Chondrocyte (in vitro differentiated cells): ENCODE data around the gene PAX6. TPM values are rescaled to one million over a fixed set of nuclear protein-coding genes. Genes with fewer than 3 reads are reported as not detected.

Experiments used
- DNase-seq: peaks from one replicate; pipeline ENCODE4 v3.0.0; 2021; ENCODE audit warnings: mixed read lengths, low spot score
- H3K27ac Mint-ChIP-seq: one replicate; pipeline ENCODE4 v1.8.0; 2021; ENCODE audit warnings: mild to moderate bottlenecking, moderate library complexity, mixed read lengths; ENCODE audit not compliant: unreplicated experiment
- H3K27me3 Mint-ChIP-seq: 2 replicates; pipeline ENCODE4 v1.8.0; 2021; ENCODE audit warnings: low read depth, mixed read lengths
- H3K36me3 Mint-ChIP-seq: 2 replicates; pipeline ENCODE4 v1.8.0; 2021; ENCODE audit warnings: low read depth, mixed read lengths
- H3K4me1 Mint-ChIP-seq: 2 replicates; pipeline ENCODE4 v1.8.0; 2021; ENCODE audit warnings: low read depth, mild to moderate bottlenecking, mixed read lengths
- H3K4me3 Mint-ChIP-seq: one replicate; pipeline ENCODE4 v1.8.0; 2021; ENCODE audit warnings: mild to moderate bottlenecking, moderate library complexity, mixed read lengths; ENCODE audit not compliant: unreplicated experiment
- H3K9me3 Mint-ChIP-seq: 2 replicates; pipeline ENCODE4 v1.8.0; 2021; ENCODE audit warnings: low read depth, mixed read lengths
- long read RNA-seq: library from polyadenylated mRNA; stranded (forward); transcript quantifications from one replicate; pipeline ENCODE4 v2.0.0, GENCODE V29; 2021
- total RNA-seq: library from RNA; stranded (reverse); gene quantifications from 3 replicates; pipeline ENCODE4 v1.2.1, GENCODE V29; 2021
- TF ChIP-seq, protein P1 (sequence below): fragments of 200-600 bp; sonication (generic); IDR thresholded peaks from 2 replicates; pipeline ENCODE4 v1.5.0; 2021; ENCODE audit warnings: antibody characterized with exemption, mild to moderate bottlenecking, moderate library complexity

Gene PAX6
- not detected in 3 replicates for total RNA-seq
- long read RNA-seq: 0 reads

DNA sequence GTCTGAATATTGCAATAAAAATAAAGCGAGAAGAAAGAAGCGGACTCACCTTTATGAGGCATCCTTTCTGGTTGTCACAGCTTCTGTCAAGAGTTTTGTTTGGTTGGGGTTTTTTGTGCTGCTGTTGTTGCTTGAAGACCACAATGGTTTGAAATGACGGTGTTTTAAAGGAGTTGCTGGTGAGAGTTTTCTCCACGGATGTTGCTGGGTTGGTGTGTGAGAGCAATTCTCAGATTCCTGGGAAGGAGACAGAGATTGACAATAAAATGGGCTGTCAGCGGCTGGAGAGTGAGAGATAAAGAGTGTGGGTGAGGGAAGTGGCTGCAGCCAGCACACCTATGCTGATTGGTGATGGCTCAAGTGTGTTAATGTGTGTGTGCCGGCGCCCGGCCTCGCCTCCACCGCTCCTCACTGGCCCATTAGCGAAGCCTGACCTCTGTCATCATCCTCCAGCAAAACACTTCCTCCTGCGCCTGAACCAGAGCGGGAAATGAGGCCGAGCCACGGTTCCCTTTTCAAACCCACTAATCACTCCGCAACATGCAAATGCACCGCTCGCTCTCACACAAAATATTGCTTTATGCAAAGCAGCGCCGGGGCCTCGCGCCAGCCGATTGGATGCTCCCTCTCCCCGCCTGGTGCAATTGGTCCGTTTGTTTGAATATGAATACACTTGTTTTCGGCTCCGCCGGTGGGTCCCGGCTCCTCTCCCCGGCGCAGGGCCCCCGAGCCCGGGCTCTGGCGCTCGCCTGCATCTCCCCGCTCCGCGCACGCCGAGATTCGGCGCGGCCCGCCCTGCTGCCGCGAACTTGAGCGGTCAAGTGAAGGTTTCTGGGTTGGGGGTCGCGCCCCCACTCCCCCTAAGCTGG is at the start of gene PAX6:
TSS of gene PAX6 (minus strand) at position 544 of the 869 bp plus-strand sequence. CDS start 4,911 bp downstream, outside the sequence.
- TF ChIP-seq, protein P1, sequence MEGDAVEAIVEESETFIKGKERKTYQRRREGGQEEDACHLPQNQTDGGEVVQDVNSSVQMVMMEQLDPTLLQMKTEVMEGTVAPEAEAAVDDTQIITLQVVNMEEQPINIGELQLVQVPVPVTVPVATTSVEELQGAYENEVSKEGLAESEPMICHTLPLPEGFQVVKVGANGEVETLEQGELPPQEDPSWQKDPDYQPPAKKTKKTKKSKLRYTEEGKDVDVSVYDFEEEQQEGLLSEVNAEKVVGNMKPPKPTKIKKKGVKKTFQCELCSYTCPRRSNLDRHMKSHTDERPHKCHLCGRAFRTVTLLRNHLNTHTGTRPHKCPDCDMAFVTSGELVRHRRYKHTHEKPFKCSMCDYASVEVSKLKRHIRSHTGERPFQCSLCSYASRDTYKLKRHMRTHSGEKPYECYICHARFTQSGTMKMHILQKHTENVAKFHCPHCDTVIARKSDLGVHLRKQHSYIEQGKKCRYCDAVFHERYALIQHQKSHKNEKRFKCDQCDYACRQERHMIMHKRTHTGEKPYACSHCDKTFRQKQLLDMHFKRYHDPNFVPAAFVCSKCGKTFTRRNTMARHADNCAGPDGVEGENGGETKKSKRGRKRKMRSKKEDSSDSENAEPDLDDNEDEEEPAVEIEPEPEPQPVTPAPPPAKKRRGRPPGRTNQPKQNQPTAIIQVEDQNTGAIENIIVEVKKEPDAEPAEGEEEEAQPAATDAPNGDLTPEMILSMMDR: no peak
- peaks cover 29% of the 10 kb centered on the region for H3K4me1 Mint-ChIP-seq
- no peaks in the 10 kb centered on the region for H3K36me3 Mint-ChIP-seq
- H3K9me3 Mint-ChIP-seq: no peaks in the 10 kb centered on the region
- DNase-seq: no peak
- peak within 1 kb of the TSS; percentile 61 for H3K4me3 Mint-ChIP-seq
- peaks cover 76% of the 10 kb centered on the region for H3K27me3 Mint-ChIP-seq
- H3K27ac Mint-ChIP-seq: no peak within 1 kb of the TSS

DNA sequence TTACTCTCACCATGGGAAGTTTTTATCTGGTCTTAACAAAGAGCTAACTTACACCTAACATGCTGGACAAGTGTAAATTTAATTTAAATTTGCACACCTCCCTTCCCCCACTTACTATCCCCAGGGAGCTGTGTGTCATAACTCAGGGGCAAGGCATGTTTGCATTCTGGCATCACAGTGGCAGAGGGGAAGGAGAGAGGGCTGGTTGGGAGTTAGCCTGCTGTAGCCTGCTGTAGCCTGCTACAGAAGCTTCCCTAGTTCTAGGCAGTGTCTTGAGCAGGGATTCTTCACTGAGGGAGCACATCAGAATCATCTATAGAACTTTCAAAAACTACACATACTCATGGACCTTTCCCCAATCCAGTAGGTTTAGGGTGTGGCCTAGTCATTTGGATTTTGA is 49.3 kb upstream of the PAX6 start:
- Mint-ChIP-seq H3K4me1 (no peaks in the 10 kb centered on the region), H3K36me3 (peaks cover 2% of the 10 kb centered on the region), H3K27me3 (peaks cover 13% of the 10 kb centered on the region), H3K9me3 (no peaks in the 10 kb centered on the region), H3K27ac (no peak overlapping the region), H3K4me3 (no peak overlapping the region)
- no peak for DNase-seq
- TF ChIP-seq, protein P1: no peak

DNA sequence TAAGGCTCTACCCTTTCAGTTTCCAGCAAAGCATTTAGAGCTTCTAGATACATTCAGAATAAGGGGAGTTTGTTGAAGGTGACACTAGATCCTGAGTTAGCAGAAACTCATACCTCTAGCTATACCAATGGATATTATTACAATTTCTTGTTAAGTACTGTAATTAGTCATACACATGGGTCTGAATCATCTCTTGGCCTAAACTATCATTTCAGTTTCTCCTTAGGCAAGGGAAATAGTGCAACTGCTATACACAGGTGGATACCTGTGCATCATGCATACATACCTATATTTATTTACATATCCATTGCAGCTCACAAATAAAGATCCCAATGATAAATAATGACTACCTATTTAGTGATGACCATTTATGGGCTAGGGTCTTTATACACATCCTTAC is 45.1 kb upstream of the PAX6 start:
- no peak for DNase-seq
- H3K36me3 Mint-ChIP-seq: peaks cover 2% of the 10 kb centered on the region
- H3K27ac Mint-ChIP-seq: no peak overlapping the region
- no peak overlapping the region for H3K4me3 Mint-ChIP-seq
- TF ChIP-seq, protein P1: no peak
- no peaks in the 10 kb centered on the region for H3K4me1 Mint-ChIP-seq
- peaks cover 15% of the 10 kb centered on the region for H3K27me3 Mint-ChIP-seq
- no peaks in the 10 kb centered on the region for H3K9me3 Mint-ChIP-seq

DNA sequence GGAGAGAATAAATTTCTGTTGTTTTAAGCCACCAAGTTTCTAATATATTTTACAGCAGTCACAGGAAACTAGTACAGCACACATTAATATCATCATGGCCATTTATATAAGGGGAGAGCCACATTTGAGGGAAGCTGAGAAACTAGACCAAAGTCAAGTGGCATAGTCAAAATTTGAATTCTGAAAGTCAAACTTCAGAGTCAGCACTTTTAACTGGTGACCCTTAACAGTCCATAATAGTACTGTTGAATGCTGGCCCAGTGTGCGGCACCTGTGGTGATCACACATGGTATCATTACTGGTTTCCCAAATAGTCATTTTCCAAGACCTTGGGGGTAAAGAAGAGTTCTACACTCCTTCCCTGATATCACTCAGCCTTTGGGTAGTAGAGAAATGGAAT is 44.3 kb upstream of the PAX6 start:
- H3K9me3 Mint-ChIP-seq: no peaks in the 10 kb centered on the region
- DNase-seq: no peak
- peaks cover 19% of the 10 kb centered on the region for H3K27me3 Mint-ChIP-seq
- no peaks in the 10 kb centered on the region for H3K4me1 Mint-ChIP-seq
- H3K4me3 Mint-ChIP-seq: no peak overlapping the region
- TF ChIP-seq, protein P1: no peak
- H3K27ac Mint-ChIP-seq: no peak overlapping the region
- peaks cover 2% of the 10 kb centered on the region for H3K36me3 Mint-ChIP-seq

DNA sequence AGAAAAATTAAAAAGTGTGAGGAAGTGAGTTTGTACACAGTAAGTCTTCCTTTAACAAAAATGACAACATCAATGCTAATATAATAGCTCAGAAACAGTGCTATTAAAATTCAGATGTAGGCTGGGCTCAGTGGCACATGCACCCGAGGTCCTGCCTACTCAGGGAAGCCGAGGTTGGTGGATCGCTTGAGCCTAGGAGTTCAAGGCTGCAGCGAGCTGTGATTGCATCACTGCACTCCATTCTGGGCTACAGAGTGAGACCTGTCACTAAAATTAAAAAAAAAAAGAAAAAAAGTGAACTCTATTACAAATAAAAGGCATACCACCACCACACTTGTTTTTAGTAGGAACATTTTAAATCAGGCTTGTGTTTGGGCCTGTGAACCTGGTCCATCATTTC is 39.2 kb upstream of the PAX6 start:
- H3K9me3 Mint-ChIP-seq: no peaks in the 10 kb centered on the region
- peaks cover 13% of the 10 kb centered on the region for H3K4me1 Mint-ChIP-seq
- DNase-seq: no peak
- H3K4me3 Mint-ChIP-seq: no peak overlapping the region
- no peaks in the 10 kb centered on the region for H3K36me3 Mint-ChIP-seq
- no peak overlapping the region for H3K27ac Mint-ChIP-seq
- H3K27me3 Mint-ChIP-seq: peaks cover 12% of the 10 kb centered on the region
- TF ChIP-seq, protein P1: no peak
